ENCODE measurements around the gene CYP27C1. TPM values are rescaled to one million over a fixed set of nuclear protein-coding genes. Genes with fewer than 3 reads are reported as not detected.

The CYP27C1 gene
- total RNA-seq, 1 donor from 2014 or later = 5.7 TPM

GRCh38 chr2:127193967-127194280, 26.2 kb downstream of the CYP27C1 start:
- H3K9me3 ChIP-seq (ENCODE audit: insufficient read depth, low read depth, low read length) = no peaks in the 10 kb centered on the region
- no peak overlapping the region for H3K9ac ChIP-seq (ENCODE audit: low read length)
- no peaks in the 10 kb centered on the region for H3K36me3 ChIP-seq (ENCODE audit: insufficient read depth, low read length)
- FAIRE-seq = no peak
- peaks cover 5% of the 10 kb centered on the region for H3K9me3 Mint-ChIP-seq (ENCODE audit: unreplicated experiment)
- peaks cover 27% of the 10 kb centered on the region for H3K36me3 Mint-ChIP-seq (ENCODE audit: low read depth, unreplicated experiment)
- H3K4me2 ChIP-seq (ENCODE audit: low read length) = peak overlapping the region; percentile 37
- H3K27ac Mint-ChIP-seq (ENCODE audit: unreplicated experiment) = no peak overlapping the region
- H3K27ac ChIP-seq (ENCODE audit: low read depth, low read length) = no peak overlapping the region
- H3K4me1 Mint-ChIP-seq (ENCODE audit: low read depth, unreplicated experiment) = peaks cover 5% of the 10 kb centered on the region
- DNase-seq (ENCODE audit: low read depth) = peak; percentile 73
- H3K79me2 ChIP-seq (ENCODE audit: insufficient read depth, low read length) = no peaks in the 10 kb centered on the region
- no peak overlapping the region for H3K4me3 ChIP-seq (ENCODE audit: insufficient read depth, low read depth, low read length)
- H3K27me3 Mint-ChIP-seq (ENCODE audit: low read depth, unreplicated experiment) = no peaks in the 10 kb centered on the region
- TF ChIP-seq CTCF (IDR thresholded peaks at IDR 0.05; ENCODE audit: insufficient read depth, low read depth, low read length) (no peak), EZH2 (IDR thresholded peaks at IDR 0.05; ENCODE audit: insufficient read depth, low read length) (no peak)
- no peaks in the 10 kb centered on the region for H3K27me3 ChIP-seq (ENCODE audit: insufficient read depth, low read length)
- H3K4me3 Mint-ChIP-seq (ENCODE audit: unreplicated experiment) = no peak overlapping the region
- no peak overlapping the region for H2AFZ ChIP-seq (ENCODE audit: low read depth, low read length)
- peaks cover 15% of the 10 kb centered on the region for H3K4me1 ChIP-seq (ENCODE audit: insufficient read depth, low read length)
- H4K20me1 ChIP-seq (ENCODE audit: insufficient read depth, low read length) = no peaks in the 10 kb centered on the region

- H3K27me3 Mint-ChIP-seq (ENCODE audit: low read depth, unreplicated experiment) = no peaks in the 10 kb centered on the region
- no peaks in the 10 kb centered on the region for H4K20me1 ChIP-seq (ENCODE audit: insufficient read depth, low read length)
- H3K4me1 ChIP-seq (ENCODE audit: insufficient read depth, low read length) = peaks cover 15% of the 10 kb centered on the region
- H3K27ac Mint-ChIP-seq (ENCODE audit: unreplicated experiment) = no peak overlapping the region
- no peak overlapping the region for H2AFZ ChIP-seq (ENCODE audit: low read depth, low read length)
- no peak overlapping the region for H3K4me3 ChIP-seq (ENCODE audit: insufficient read depth, low read depth, low read length)
- H3K36me3 ChIP-seq (ENCODE audit: insufficient read depth, low read length) = no peaks in the 10 kb centered on the region
- no peaks in the 10 kb centered on the region for H3K79me2 ChIP-seq (ENCODE audit: insufficient read depth, low read length)
- FAIRE-seq = peak; percentile 29
- H3K9ac ChIP-seq (ENCODE audit: low read length) = no peak overlapping the region
- H3K9me3 ChIP-seq (ENCODE audit: insufficient read depth, low read depth, low read length) = no peaks in the 10 kb centered on the region
- no peak for TF ChIP-seq CTCF (IDR thresholded peaks at IDR 0.05; ENCODE audit: insufficient read depth, low read depth, low read length)
- H3K27ac ChIP-seq (ENCODE audit: low read depth, low read length) = no peak overlapping the region
- H3K4me3 Mint-ChIP-seq (ENCODE audit: unreplicated experiment) = no peak overlapping the region
- peaks cover 6% of the 10 kb centered on the region for H3K9me3 Mint-ChIP-seq (ENCODE audit: unreplicated experiment)
- peaks cover 5% of the 10 kb centered on the region for H3K4me1 Mint-ChIP-seq (ENCODE audit: low read depth, unreplicated experiment)
- peak overlapping the region; percentile 37 for H3K4me2 ChIP-seq (ENCODE audit: low read length)
- H3K27me3 ChIP-seq (ENCODE audit: insufficient read depth, low read length) = no peaks in the 10 kb centered on the region
- DNase-seq (ENCODE audit: low read depth) = no peak
- peaks cover 29% of the 10 kb centered on the region for H3K36me3 Mint-ChIP-seq (ENCODE audit: low read depth, unreplicated experiment)
Measured at GRCh38 chr2:127193164-127193966, 26.7 kb downstream of the CYP27C1 start.

Measured in astrocyte (in vitro differentiated cells and primary cell).